Measurements from ENCODE around the gene ZFYVE28. TPM values are rescaled to one million over a fixed set of nuclear protein-coding genes. Genes with fewer than 3 reads are reported as not detected.

Gene ZFYVE28
- total RNA-seq, 1 experiment from 2014 or later = 0.82 TPM

- Mint-ChIP-seq H3K9me3 (ENCODE audit: unreplicated experiment) (no peaks in the 10 kb centered on the region), H3K4me1 (ENCODE audit: low read depth, unreplicated experiment) (no peaks in the 10 kb centered on the region), H3K4me3 (ENCODE audit: unreplicated experiment) (no peak overlapping the region), H3K36me3 (ENCODE audit: insufficient read depth, unreplicated experiment) (no peaks in the 10 kb centered on the region), H3K27ac (ENCODE audit: unreplicated experiment) (no peak overlapping the region), H3K27me3 (ENCODE audit: insufficient read depth, unreplicated experiment) (no peaks in the 10 kb centered on the region)
- Histone ChIP-seq H3K4me3 (ENCODE audit: low read depth, low read length) (no peak overlapping the region), H3K4me1 (no peaks in the 10 kb centered on the region), H3K36me3 (ENCODE audit: control insufficient read depth, insufficient read depth, low read length) (no peaks in the 10 kb centered on the region), H3K27me3 (replicated peaks; ENCODE audit: control insufficient read depth, insufficient read depth, low read length) (no peaks in the 10 kb centered on the region), H3K9me3 (no peaks in the 10 kb centered on the region)
- ChIA-PET POLR2A (no interaction called here), CTCF (no interaction called here)
- no peak for DNase-seq
- TF ChIP-seq CTCF (IDR thresholded peaks at IDR 0.05; ENCODE audit: insufficient read depth in 1 of 2, low read depth in 1 of 2, low read length in 1 of 2, severe bottlenecking in 1 of 2, unreplicated experiment in 1 of 2) = no peak
- intact Hi-C loops (cut with micrococcal nuclease; ENCODE audit: unreplicated experiment) = no loop called here
- BruUV-seq (replicated peaks) = no TSS peak
These were observed 46.5 kb downstream of the ZFYVE28 start for GRCh38 chr4:2371765-2372487.

GRCh38 chr4:2370597-2371320 lies 47.7 kb downstream of the ZFYVE28 start:
- Mint-ChIP-seq H3K4me1 (ENCODE audit: low read depth, unreplicated experiment) (no peaks in the 10 kb centered on the region), H3K27me3 (ENCODE audit: insufficient read depth, unreplicated experiment) (no peaks in the 10 kb centered on the region), H3K27ac (ENCODE audit: unreplicated experiment) (no peak overlapping the region), H3K36me3 (ENCODE audit: insufficient read depth, unreplicated experiment) (no peaks in the 10 kb centered on the region), H3K9me3 (ENCODE audit: unreplicated experiment) (no peaks in the 10 kb centered on the region), H3K4me3 (ENCODE audit: unreplicated experiment) (no peak overlapping the region)
- Histone ChIP-seq H3K27me3 (replicated peaks; ENCODE audit: control insufficient read depth, insufficient read depth, low read length) (no peaks in the 10 kb centered on the region), H3K4me1 (no peaks in the 10 kb centered on the region), H3K9me3 (no peaks in the 10 kb centered on the region), H3K4me3 (ENCODE audit: low read depth, low read length) (no peak overlapping the region), H3K36me3 (ENCODE audit: control insufficient read depth, insufficient read depth, low read length) (no peaks in the 10 kb centered on the region)
- ChIA-PET POLR2A (no interaction called here), CTCF (no interaction called here)
- intact Hi-C loops (cut with micrococcal nuclease; ENCODE audit: unreplicated experiment) = no loop called here
- no TSS peak for BruUV-seq (replicated peaks)
- DNase-seq = peak in 1 of 2 experiments; percentile 26
- TF ChIP-seq CTCF (IDR thresholded peaks at IDR 0.05; ENCODE audit: insufficient read depth in 1 of 2, low read depth in 1 of 2, low read length in 1 of 2, severe bottlenecking in 1 of 2, unreplicated experiment in 1 of 2) = no peak

- DNase-seq = no peak
- Mint-ChIP-seq H3K4me3 (ENCODE audit: unreplicated experiment) (no peak overlapping the region), H3K4me1 (ENCODE audit: low read depth, unreplicated experiment) (no peaks in the 10 kb centered on the region), H3K36me3 (ENCODE audit: insufficient read depth, unreplicated experiment) (no peaks in the 10 kb centered on the region), H3K9me3 (ENCODE audit: unreplicated experiment) (no peaks in the 10 kb centered on the region), H3K27me3 (ENCODE audit: insufficient read depth, unreplicated experiment) (no peaks in the 10 kb centered on the region), H3K27ac (ENCODE audit: unreplicated experiment) (no peak overlapping the region)
- ChIA-PET CTCF (no interaction called here), POLR2A (no interaction called here)
- no peak for TF ChIP-seq CTCF (IDR thresholded peaks at IDR 0.05; ENCODE audit: insufficient read depth in 1 of 2, low read depth in 1 of 2, low read length in 1 of 2, severe bottlenecking in 1 of 2, unreplicated experiment in 1 of 2)
- Histone ChIP-seq H3K9me3 (no peaks in the 10 kb centered on the region), H3K4me1 (no peaks in the 10 kb centered on the region), H3K4me3 (ENCODE audit: low read depth, low read length) (no peak overlapping the region), H3K27me3 (replicated peaks; ENCODE audit: control insufficient read depth, insufficient read depth, low read length) (no peaks in the 10 kb centered on the region), H3K36me3 (ENCODE audit: control insufficient read depth, insufficient read depth, low read length) (no peaks in the 10 kb centered on the region)
- BruUV-seq (replicated peaks) = no TSS peak
- intact Hi-C loops (cut with micrococcal nuclease; ENCODE audit: unreplicated experiment) = no loop called here
These were observed 49.6 kb downstream of the ZFYVE28 start for GRCh38 chr4:2368746-2369437.

Measured in Caco-2 (cell line).